NT2/D1 (cell line): ENCODE results near the gene NAALADL2.
"Not testable (repeated sequence)": the region's sequence is repeated elsewhere in the genome, so short reads cannot be mapped to it uniquely, and the experiment has no call there.

ENCODE experiments used
- SUZ12 ChIP-seq: IDR thresholded peaks from 2 replicates; pipeline ENCODE4 v1.6.1; 2011; ENCODE audit not compliant: insufficient read length, insufficient read depth; ENCODE audit errors: extremely low read depth
- ZNF274 ChIP-seq: IDR thresholded peaks from 2 replicates; pipeline ENCODE4 v1.6.1; 2011; ENCODE audit warnings: mild to moderate bottlenecking, low read depth, low read length

- TF ChIP-seq ZNF274, SUZ12: not testable (repeated sequence)
These were observed 928.0 kb downstream of the NAALADL2 start for GRCh38 chr3:175787109-175787508.
